H1 (cell line): ENCODE data around the gene EYA2. TPM values are rescaled to one million over a fixed set of nuclear protein-coding genes. Genes with fewer than 3 reads are reported as not detected.

Experiments used
- CTCF ChIA-PET: fragments of 300-600 bp; sonication (Branson Sonifier 250); formaldehyde crosslinking; loops from one replicate; lab custom pipeline; 2021; ENCODE audit not compliant: partially characterized antibody; lab: Charles Lee
- POLR2A ChIA-PET: fragments of 300-600 bp; sonication (Branson Sonifier 250); formaldehyde crosslinking; loops from one replicate; lab custom pipeline; 2021; ENCODE audit warnings: inconsistent platforms; ENCODE audit not compliant: partially characterized antibody; lab: Charles Lee
- DNase-seq, 2 experiments: peaks; one replicate each; pipeline versions ENCODE4 v3.0.0 to v3.0.0-alpha.2; 2010 to 2022; ENCODE audit warnings: low spot score in 2 of 2, low read depth in 1 of 2, mixed read lengths in 1 of 2
- FAIRE-seq: peaks from 2 replicates; lab custom pipeline; 2011; peaks lifted over from hg19 to GRCh38; lab: Jason Lieb, UNC
- H2AFZ ChIP-seq: 2 replicates; pipeline ENCODE4 v1.8.1; 2012; ENCODE audit warnings: low read length, inconsistent platforms
- H2AK5ac ChIP-seq: 2 replicates; pipeline ENCODE4 v1.6.1; 2013; ENCODE audit warnings: low read depth, low read length
- H2BK120ac ChIP-seq: replicated peaks from 2 replicates; pipeline ENCODE3; 2013; ENCODE audit warnings: low read depth, low read length, inconsistent platforms
- H2BK12ac ChIP-seq: 2 replicates; pipeline ENCODE4 v1.6.1; 2013; ENCODE audit warnings: low read depth, low read length
- H2BK15ac ChIP-seq: 2 replicates; pipeline ENCODE4 v1.6.1; 2013; ENCODE audit warnings: low read length
- H2BK20ac ChIP-seq: 2 replicates; pipeline ENCODE4 v1.6.1; 2013; ENCODE audit warnings: low read length
- H2BK5ac ChIP-seq: 2 replicates; pipeline ENCODE4 v1.6.1; 2013; ENCODE audit warnings: low read depth, low read length
- H3K14ac ChIP-seq: 2 replicates; pipeline ENCODE4 v1.6.1; 2013; ENCODE audit warnings: inconsistent platforms; ENCODE audit not compliant: insufficient read length
- H3K18ac ChIP-seq: 2 replicates; pipeline ENCODE4 v1.6.1; 2013; ENCODE audit warnings: low read length; ENCODE audit errors: extremely low read depth
- H3K23ac ChIP-seq: 2 replicates; pipeline ENCODE4 v1.6.1; 2013; ENCODE audit warnings: inconsistent platforms; ENCODE audit not compliant: insufficient read length
- H3K23me2 ChIP-seq: 2 replicates; pipeline ENCODE4 v1.6.1; 2013; ENCODE audit warnings: low read depth, low read length
- H3K27ac ChIP-seq: 2 replicates; pipeline ENCODE4 v1.6.1; 2011; ENCODE audit warnings: low read depth, low read length, inconsistent platforms
- H3K27me3 ChIP-seq, 4 experiments: replicated peaks in 1 of 4; 1 replicate in 1 of 4; 2 replicates in 3 of 4; pipeline versions ENCODE4 v1.6.1 to v1.8.1; 2011 to 2013; ENCODE audit warnings: low read length in 3 of 4, mild to moderate bottlenecking in 3 of 4, inconsistent platforms in 2 of 4, mixed read lengths in 2 of 4, moderate library complexity in 1 of 4; ENCODE audit not compliant: control insufficient read depth in 3 of 4, insufficient read depth in 3 of 4; ENCODE audit errors: extremely low read depth in 1 of 4
- H3K36me3 ChIP-seq, 4 experiments: 2 replicates each; pipeline versions ENCODE4 v1.6.1 to v1.8.1; 2011 to 2013; ENCODE audit warnings: mild to moderate bottlenecking in 4 of 4, low read length in 3 of 4, moderate library complexity in 2 of 4, control low read depth in 1 of 4, inconsistent platforms in 1 of 4; ENCODE audit not compliant: insufficient read depth in 4 of 4, control insufficient read depth in 2 of 4
- H3K4ac ChIP-seq: replicated peaks from 2 replicates; pipeline ENCODE3; 2013; ENCODE audit warnings: low read length, low read depth, mixed read lengths, inconsistent platforms; ENCODE audit not compliant: insufficient read length
- H3K4me1 ChIP-seq, 4 experiments: replicated peaks in 1 of 4; 1 replicate in 1 of 4; 2 replicates in 3 of 4; pipeline versions ENCODE4 v1.6.1 to v1.8.1; 2011 to 2013; ENCODE audit warnings: low read length in 3 of 4, inconsistent platforms in 2 of 4, mixed read lengths in 1 of 4; ENCODE audit not compliant: insufficient read depth in 4 of 4, control insufficient read depth in 3 of 4
- H3K4me2 ChIP-seq, 2 experiments: 2 replicates each; pipeline versions ENCODE4 v1.6.1 to v1.8.1; 2011 to 2013; ENCODE audit warnings: low read depth in 2 of 2, low read length in 2 of 2, control low read depth in 1 of 2, inconsistent platforms in 1 of 2, mild to moderate bottlenecking in 1 of 2; ENCODE audit not compliant: insufficient read depth in 1 of 2
- H3K4me3 ChIP-seq, 4 experiments: fragments of 200-600, 300-600 bp in 1 of 4; sonication (generic), shearing (Covaris generic), sonication (Bioruptor Twin) in 1 of 4; 2 replicates each; pipeline versions ENCODE4 v1.5.1 to v1.8.1; 2011 to 2016; ENCODE audit warnings: low read length in 4 of 4, low read depth in 3 of 4, control low read depth in 2 of 4, inconsistent platforms in 2 of 4, mild to moderate bottlenecking in 2 of 4, mixed read lengths in 1 of 4, moderate library complexity in 1 of 4; ENCODE audit not compliant: insufficient read depth in 2 of 4; ENCODE audit errors: extremely low read depth in 1 of 4
- H3K56ac ChIP-seq: replicated peaks from 2 replicates; pipeline ENCODE3; 2013; ENCODE audit warnings: low read depth, mild to moderate bottlenecking, mixed read lengths, low read length, inconsistent platforms; ENCODE audit not compliant: insufficient read length
- H3K79me1 ChIP-seq: 2 replicates; pipeline ENCODE4 v1.6.1; 2013; ENCODE audit warnings: low read depth, low read length, control low read depth
- H3K79me2 ChIP-seq, 2 experiments: 2 replicates each; pipeline versions ENCODE4 v1.6.1 to v1.8.1; 2012 to 2013; ENCODE audit warnings: low read length in 2 of 2, mild to moderate bottlenecking in 2 of 2, inconsistent platforms in 1 of 2; ENCODE audit not compliant: insufficient read depth in 2 of 2, control insufficient read depth in 1 of 2
- H3K9ac ChIP-seq, 4 experiments: replicated peaks in 1 of 4; 1 replicate in 1 of 4; 2 replicates in 3 of 4; pipeline versions ENCODE4 v1.6.1 to v1.8.1; 2011 to 2013; ENCODE audit warnings: low read depth in 3 of 4, low read length in 3 of 4, control low read depth in 2 of 4, mild to moderate bottlenecking in 2 of 4, moderate library complexity in 2 of 4, inconsistent platforms in 1 of 4; ENCODE audit errors: extremely low read depth in 1 of 4
- H3K9me3 ChIP-seq, 2 experiments: 2 replicates each; pipeline versions ENCODE4 v1.6.1 to v1.8.1; 2012 to 2013; ENCODE audit warnings: mild to moderate bottlenecking in 2 of 2, moderate library complexity in 2 of 2, control low read depth in 1 of 2, inconsistent platforms in 1 of 2, low read depth in 1 of 2, low read length in 1 of 2, mixed read lengths in 1 of 2; ENCODE audit not compliant: insufficient read depth in 2 of 2
- H4K20me1 ChIP-seq, 2 experiments: replicated peaks in 1 of 2; 2 replicates each; pipeline versions ENCODE3 to v1.8.1; 2011 to 2013; ENCODE audit warnings: inconsistent platforms in 2 of 2, low read length in 2 of 2, mild to moderate bottlenecking in 1 of 2; ENCODE audit not compliant: insufficient read depth in 2 of 2, control insufficient read depth in 1 of 2
- H4K5ac ChIP-seq: 2 replicates; pipeline ENCODE4 v1.6.1; 2013; ENCODE audit warnings: low read length, low read depth, mixed read lengths, inconsistent platforms; ENCODE audit not compliant: insufficient read length
- H4K8ac ChIP-seq: 2 replicates; pipeline ENCODE4 v1.8.0; 2013; ENCODE audit warnings: mild to moderate bottlenecking, moderate library complexity, low read length, inconsistent platforms; ENCODE audit not compliant: insufficient read depth; ENCODE audit errors: extremely low read depth
- H4K91ac ChIP-seq: replicated peaks from 2 replicates; pipeline ENCODE3; 2013; ENCODE audit warnings: low read length, mixed read lengths, inconsistent platforms; ENCODE audit not compliant: insufficient read length
- ASH2L ChIP-seq: fragments of 200-600, 300-600 bp; sonication (generic); IDR thresholded peaks from one replicate; pipeline ENCODE4 v1.7.1; 2017; ENCODE audit warnings: low read length
- POLR2A ChIP-seq, 2 experiments: IDR thresholded peaks; 1 replicate in 1 of 2; 2 replicates in 1 of 2; pipeline ENCODE4 v1.6.1; 2011; ENCODE audit warnings: low read depth in 2 of 2, low read length in 2 of 2, mild to moderate bottlenecking in 2 of 2; ENCODE audit errors: control extremely low read depth in 1 of 2
- TAF1 ChIP-seq: IDR thresholded peaks from 2 replicates; pipeline ENCODE4 v1.6.1; 2011; ENCODE audit warnings: mild to moderate bottlenecking, low read depth, low read length
- WGBS, 2 experiments: shearing (Covaris generic) in 1 of 2; methylation state at CpG; one replicate each; pipeline versions ENCODE4 v1.1.6 to v1.1.7; 2013 to 2015; ENCODE audit warnings: low lambda C conversion rate in 2 of 2, mixed read lengths in 2 of 2, inconsistent platforms in 1 of 2, low coverage in 1 of 2, missing lambda C conversion rate in 1 of 2; ENCODE audit not compliant: insufficient replicate concordance in 2 of 2, insufficient coverage in 1 of 2, insufficient read length in 1 of 2; ENCODE audit errors: extremely low coverage in 1 of 2, missing lambda C conversion rate in 1 of 2; 5-methylcytosine and 5-hydroxymethylcytosine counted together
- polyA plus RNA-seq, 7 experiments: library from polyadenylated mRNA; depleted of rRNA in 3 of 7; stranded (reverse) in 5 of 7; unstranded in 2 of 7; fragments of >200 nt in 5 of 7; fragments of 200-250 nt in 2 of 7; gene quantifications; 1 replicate in 5 of 7; 2 replicates in 1 of 7; 4 replicates in 1 of 7; pipeline versions ENCODE4 v1.2.1 to v1.2.3, GENCODE V29; 2011 to 2013; ENCODE audit warnings: missing spikeins in 2 of 7, mixed read lengths in 2 of 7
- total RNA-seq: library from RNA; stranded (reverse); fragmentation: NEBNext Ultra II Directional; extraction: Animal tissue kit (Norgen Biotek cat#: 25700); gene quantifications from 2 replicates; pipeline ENCODE4 v1.2.1, GENCODE V29; 2021

The EYA2 gene
- total and polyA plus RNA-seq, 2 of the 8 experiments (the other 6 are each of a cell fraction or from before 2014, with no cell fraction given) = 1.6 to 1.7 TPM

GRCh38 chr20:47089151-47089550, 194.5 kb downstream of the EYA2 start:
- Histone ChIP-seq H3K56ac (no peak overlapping the region), H3K14ac (no peak overlapping the region)
- POLR2A ChIA-PET = no interaction called here

More at GRCh38 chr20:47089151-47089550, 194.5 kb downstream of the EYA2 start:
- no peak overlapping the region for H4K91ac ChIP-seq
- no peaks in the 10 kb centered on the region for H4K20me1 ChIP-seq
- H2BK120ac ChIP-seq = no peak overlapping the region
- DNase-seq = no peak
- no peaks in the 10 kb centered on the region for H3K79me1 ChIP-seq
- no peak overlapping the region for H3K4ac ChIP-seq
- no peaks in the 10 kb centered on the region for H3K23me2 ChIP-seq
- H3K4me3 ChIP-seq = no peak overlapping the region
- no peak overlapping the region for H3K4me2 ChIP-seq
- no peak overlapping the region for H3K9ac ChIP-seq
- no peak overlapping the region for H2AFZ ChIP-seq
- no peak overlapping the region for H2BK5ac ChIP-seq
- 94% methylated on average over 15 of the region's 15 CpGs; no CpG with 5 or more reads in 1 of the 2 experiments for WGBS, 2 experiments
- H3K27ac ChIP-seq = no peak overlapping the region
- H3K4me1 ChIP-seq = no peaks in the 10 kb centered on the region
- CTCF ChIA-PET = interaction anchor here (1.0 kb wide), 1 partner anchor 37 kb away, joined by 3 read pairs; no protein-coding TSS in a partner anchor
- H2BK12ac ChIP-seq = no peak overlapping the region
- no peak overlapping the region for H2AK5ac ChIP-seq
- no peak overlapping the region for H3K18ac ChIP-seq
- no peak overlapping the region for H4K8ac ChIP-seq
- no peaks in the 10 kb centered on the region for H3K9me3 ChIP-seq
- TF ChIP-seq ASH2L (no peak), POLR2A (IDR thresholded peaks at IDR 0.05; ENCODE audit: control extremely low read depth in 1 of 2, low read depth in 2 of 2, low read length in 2 of 2) (no peak), TAF1 (no peak)
- no peak overlapping the region for H2BK15ac ChIP-seq
- FAIRE-seq = no peak
- H4K5ac ChIP-seq = no peak overlapping the region
- no peak overlapping the region for H2BK20ac ChIP-seq
- H3K36me3 ChIP-seq = no peaks in the 10 kb centered on the region
- H3K79me2 ChIP-seq = no peaks in the 10 kb centered on the region
- H3K23ac ChIP-seq = no peak overlapping the region
- H3K27me3 ChIP-seq = no peaks in the 10 kb centered on the region
